Activated gamma-delta T cell treated with Interleukin-2 at 50 U/mL for 16 hours (primary cell): ENCODE results near the gene RPS18.
A peak's percentile ranks its signal among the peaks of the same experiment; 100 is the strongest.
"Not testable (repeated sequence)": the region's sequence is repeated elsewhere in the genome, so short reads cannot be mapped to it uniquely, and the experiment has no call there.

ENCODE experiments used
- DNase-seq: peaks from one replicate; pipeline ENCODE4 v3.0.0-alpha.2; 2020

Gene RPS18

DNA sequence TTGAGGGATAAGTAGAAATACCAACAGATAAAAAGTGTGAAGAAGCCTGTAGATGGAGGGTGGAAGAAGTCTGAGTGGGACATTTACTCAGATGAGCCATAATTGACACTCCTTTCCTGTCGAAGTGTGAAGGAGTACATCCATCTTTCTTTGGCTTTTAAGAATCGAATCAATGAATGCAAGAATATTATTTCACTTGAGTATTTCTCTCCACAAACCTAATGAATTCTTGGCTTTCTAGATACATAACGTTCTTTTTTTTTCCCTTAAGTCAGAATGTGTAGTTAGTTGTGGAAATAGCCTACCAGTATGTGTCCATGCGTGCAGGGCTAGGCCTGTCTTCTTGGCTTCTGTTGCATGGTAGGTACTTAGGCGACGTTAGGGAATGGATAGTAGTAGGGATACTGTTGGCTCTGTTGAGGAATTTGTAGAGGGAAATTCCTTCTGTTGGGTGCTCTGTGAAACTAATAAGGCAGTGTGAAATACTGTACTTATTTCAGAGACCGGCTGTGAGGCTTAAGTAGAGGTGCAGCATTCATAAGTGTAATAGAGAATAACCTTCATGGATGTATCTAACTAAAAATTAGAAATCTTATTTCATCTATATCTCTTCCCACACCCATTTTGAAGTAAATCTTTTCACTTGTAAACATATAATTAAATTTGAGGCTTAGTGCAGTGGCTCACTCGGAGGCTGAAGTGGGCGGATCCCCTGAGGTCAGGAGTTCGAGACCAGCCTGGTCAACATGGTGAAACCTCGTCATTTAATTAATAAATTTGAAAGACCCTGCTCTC is 1.5 kb downstream of the RPS18 start:
- DNase-seq, result no peak

- no peak for DNase-seq
These were observed 2.3 kb downstream of the RPS18 start for GRCh38 chr6:33273924-33274902.

DNA sequence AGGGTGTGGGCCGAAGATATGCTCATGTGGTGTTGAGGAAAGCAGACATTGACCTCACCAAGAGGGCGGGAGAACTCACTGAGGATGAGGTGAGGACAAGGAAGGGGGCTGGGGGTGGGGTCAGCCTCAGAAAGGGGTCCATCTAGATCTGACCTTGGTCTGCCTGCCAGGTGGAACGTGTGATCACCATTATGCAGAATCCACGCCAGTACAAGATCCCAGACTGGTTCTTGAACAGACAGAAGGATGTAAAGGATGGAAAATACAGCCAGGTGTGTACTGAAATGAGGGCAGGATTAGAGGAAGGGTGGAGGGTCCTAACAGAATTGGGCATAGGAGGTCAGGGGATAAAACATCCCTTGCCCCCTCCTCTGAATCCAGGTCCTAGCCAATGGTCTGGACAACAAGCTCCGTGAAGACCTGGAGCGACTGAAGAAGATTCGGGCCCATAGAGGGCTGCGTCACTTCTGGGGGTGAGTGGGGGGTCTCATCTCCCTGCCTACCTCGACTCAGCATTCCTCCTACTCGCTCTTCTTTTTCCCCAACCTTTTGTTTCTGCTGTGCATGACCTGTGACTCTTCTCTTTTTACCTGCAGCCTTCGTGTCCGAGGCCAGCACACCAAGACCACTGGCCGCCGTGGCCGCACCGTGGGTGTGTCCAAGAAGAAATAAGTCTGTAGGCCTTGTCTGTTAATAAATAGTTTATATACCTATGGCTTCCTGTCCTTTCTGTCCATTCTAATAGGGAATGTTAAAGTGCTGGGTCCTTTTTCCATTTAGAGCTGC is 4.1 kb downstream of the RPS18 start:
- DNase-seq, result not testable (repeated sequence)

- no peak for DNase-seq
These were observed 4.6 kb downstream of the RPS18 start for GRCh38 chr6:33276581-33276863.

GRCh38 chr6:33276864-33277662 is 5.2 kb downstream of the RPS18 start, which contains the start of gene B3GALT4:
Gene B3GALT4, plus strand, starts transcription at chr6:33277123. Its CDS starts 297 bp downstream, at chr6:33277420.
- DNase-seq, result peak; percentile 61

DNA sequence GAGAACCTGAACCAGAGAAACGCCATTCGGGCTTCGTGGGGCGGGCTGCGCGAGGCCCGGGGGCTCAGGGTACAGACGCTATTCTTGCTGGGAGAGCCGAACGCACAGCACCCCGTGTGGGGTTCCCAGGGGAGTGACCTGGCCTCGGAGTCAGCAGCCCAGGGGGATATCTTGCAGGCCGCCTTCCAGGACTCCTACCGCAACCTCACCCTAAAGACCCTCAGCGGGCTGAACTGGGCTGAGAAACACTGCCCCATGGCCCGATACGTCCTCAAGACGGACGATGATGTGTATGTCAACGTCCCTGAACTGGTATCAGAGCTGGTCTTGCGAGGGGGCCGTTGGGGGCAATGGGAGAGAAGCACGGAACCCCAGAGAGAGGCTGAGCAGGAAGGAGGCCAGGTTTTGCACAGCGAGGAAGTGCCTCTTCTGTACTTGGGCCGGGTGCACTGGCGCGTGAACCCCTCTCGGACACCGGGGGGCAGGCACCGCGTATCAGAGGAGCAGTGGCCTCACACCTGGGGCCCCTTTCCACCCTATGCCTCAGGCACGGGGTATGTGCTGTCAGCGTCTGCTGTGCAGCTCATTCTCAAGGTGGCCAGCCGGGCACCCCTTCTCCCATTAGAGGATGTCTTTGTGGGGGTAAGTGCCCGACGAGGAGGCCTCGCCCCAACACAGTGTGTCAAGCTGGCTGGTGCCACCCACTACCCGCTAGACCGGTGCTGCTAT is 6.0 kb downstream of the RPS18 start:
- peak; percentile 24 for DNase-seq

DNA sequence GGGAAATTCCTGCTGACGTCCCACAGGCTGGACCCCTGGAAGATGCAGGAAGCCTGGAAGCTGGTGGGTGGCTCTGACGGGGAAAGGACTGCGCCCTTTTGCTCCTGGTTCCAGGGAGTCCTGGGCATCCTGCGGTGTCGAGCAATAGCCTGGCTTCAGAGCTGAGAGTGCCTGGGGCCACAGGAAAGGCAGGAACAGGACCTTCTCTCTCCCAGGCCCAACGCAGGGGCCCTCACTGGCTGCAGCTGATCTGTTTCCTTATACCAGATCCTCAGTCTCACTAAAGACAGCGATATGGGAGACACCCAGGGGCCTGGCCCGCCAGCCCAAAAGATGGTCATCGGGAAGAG is 6.5 kb downstream of the RPS18 start:
- DNase-seq, result no peak

GRCh38 chr6:33278810-33279209 is 6.9 kb downstream of the RPS18 start:
- no peak for DNase-seq

GRCh38 chr6:33279257-33279695 is 7.4 kb downstream of the RPS18 start:
- DNase-seq, result no peak

- no peak for DNase-seq
These were observed 8.2 kb downstream of the RPS18 start for GRCh38 chr6:33279971-33280511.

- no peak for DNase-seq
These were observed 8.7 kb downstream of the RPS18 start for GRCh38 chr6:33280539-33280938.

- not testable (repeated sequence) for DNase-seq
These were observed 13.3 kb downstream of the RPS18 start for GRCh38 chr6:33285214-33285613.

DNA sequence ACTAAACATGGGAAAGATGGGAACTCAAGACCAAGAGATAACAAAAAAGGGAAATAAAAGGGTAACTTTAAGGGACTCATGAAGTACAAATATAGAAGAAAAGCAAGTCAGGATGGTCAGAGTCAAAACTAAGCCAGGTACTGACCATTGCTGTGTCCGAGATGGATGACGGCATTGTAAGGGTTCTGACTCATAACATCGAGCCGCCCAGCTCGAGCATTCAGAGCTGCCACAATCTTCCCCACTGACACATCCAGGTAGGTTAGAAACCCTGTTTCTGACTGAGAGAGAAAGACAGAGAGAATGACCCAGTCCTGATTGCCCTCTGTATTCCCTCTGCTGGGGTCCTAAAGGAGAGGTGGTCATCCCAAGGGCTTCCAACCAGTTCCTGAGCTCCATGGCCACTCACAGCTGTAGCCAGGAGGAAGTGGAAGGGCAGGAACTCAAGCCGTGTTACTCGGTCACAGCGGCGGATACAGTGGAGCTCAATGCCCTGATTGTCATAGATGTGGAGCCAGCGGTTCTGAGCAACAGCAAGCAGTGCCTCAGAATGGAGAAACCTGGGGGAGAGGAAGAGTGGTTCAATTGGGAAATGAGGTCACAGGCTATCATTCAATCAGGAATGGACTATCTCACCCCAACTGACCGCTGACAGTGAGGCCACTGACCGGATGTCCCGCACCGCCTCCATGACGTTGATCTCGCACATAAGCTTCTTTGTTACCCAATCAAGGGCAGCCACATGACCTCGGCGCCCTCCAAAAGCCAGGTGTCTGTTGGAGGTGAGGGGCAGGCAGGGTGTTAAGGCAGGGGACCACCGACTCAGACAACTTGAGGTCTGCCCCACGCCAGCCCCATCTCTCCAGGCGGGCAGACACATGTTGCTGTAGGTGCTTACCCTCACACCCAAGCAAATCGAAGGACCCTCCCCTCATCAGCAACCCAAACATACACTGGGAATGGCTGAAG is 15.4 kb downstream of the RPS18 start:
- no peak for DNase-seq

DNA sequence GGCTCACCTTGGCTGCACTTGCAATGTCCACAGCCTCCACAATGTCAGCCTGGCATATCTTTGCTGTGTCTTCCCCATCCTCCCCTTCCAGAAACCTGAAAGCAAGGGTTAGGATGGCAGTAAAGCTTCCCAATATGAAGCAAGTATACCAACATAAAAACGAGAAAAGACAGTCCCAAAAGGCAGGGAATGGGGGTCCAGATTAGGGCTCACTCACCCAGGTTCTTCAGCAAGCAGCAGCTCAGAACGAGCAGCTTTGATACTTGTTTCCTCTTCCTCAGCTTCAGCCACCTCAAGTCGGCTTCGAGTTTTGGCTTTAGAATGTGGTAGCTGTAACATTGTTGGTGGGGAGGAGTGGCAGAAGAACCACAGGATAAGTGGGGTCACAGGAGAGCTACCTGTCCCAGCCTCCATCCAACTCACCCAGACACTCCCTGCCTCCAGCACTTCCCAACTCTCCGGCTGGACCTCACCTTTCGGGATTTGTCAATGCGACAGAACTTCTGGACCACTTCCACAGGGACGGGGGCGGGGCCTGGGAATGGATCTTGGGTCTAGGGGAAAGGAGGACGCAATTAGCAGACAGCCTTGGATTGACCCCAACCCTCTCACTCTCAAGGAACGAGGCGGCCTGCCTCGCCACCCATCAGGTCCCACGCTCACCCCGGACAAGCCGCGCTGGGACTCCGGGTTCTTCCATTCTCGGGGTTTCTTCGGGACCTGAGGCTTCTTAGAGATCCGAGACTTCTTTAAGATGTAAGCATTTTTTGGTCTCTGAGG is 16.5 kb downstream of the RPS18 start:
- no peak for DNase-seq

DNA sequence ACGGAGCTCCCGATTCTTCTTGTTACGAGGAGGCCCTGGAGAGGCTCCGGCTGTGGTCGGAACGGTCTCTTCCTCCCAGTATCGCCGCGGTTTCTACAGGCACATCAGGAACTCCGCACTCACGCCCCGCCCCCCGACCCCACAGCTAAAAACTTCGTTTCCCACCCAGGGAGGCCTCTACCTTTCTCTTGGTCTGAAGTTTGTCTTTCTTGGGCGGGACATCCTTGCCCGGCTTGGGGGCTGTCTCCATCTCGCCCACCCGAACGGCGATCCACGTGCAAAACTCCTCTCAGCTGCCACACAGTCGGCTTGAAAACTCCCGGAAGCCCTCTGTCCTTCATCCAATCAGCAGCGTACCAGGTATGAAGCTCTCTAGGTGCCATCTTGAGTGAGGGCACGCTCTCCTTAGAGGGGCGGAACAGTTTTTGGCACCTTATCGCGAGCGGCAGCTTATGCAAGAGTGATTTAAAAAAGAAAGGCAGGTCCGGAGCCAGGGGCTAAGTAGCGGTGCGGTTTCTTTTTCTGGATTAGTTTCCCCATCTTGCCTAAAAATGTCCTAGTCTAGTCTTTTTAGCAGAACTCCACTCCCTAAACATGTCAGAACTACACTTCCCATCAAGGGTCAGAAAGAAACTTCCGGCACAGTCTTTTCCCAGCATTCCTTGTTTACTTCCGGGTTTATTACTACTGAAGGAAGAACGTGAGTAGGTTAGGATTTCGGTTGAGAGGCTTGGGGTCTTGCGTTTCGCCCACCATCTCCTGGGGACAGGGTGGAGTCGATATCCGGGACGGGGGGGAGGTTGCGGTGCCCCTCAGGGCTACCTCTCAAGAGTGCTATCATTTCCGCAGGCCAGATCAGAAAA is 17.3 kb downstream of the RPS18 start, which contains the start of the genes PFDN6 and WDR46:
Gene PFDN6 (plus strand): TSS at position 681 of the 863 bp plus-strand sequence. CDS start 256 bp downstream, outside the sequence.
Gene WDR46 (minus strand): TSS at position 319 of the 863 bp plus-strand sequence. CDS start 69 bp downstream, at position 250.
- peak; percentile 77 for DNase-seq

GRCh38 chr6:33289784-33290315 is 18.0 kb downstream of the RPS18 start:
- no peak for DNase-seq

DNA sequence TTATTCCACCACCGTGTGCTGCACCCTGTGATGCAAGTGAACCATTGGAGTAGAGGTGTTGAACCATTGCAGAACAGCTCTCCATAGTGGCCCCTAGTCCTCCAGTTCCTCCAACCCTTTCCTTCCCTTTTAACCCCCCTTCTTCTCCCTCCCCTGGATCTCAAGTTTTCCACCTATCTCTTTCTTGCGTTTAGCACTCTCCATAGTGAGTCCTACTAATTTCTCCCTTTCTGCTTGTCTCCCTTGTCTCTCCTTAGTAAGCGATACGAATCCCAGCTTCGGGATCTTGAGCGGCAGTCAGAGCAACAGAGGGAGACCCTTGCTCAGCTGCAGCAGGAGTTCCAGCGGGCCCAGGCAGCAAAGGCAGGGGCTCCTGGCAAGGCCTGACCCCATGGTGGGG is 18.6 kb downstream of the RPS18 start:
- DNase-seq, result no peak
